ENCODE results near the gene CCNY.

Gene CCNY

DNA sequence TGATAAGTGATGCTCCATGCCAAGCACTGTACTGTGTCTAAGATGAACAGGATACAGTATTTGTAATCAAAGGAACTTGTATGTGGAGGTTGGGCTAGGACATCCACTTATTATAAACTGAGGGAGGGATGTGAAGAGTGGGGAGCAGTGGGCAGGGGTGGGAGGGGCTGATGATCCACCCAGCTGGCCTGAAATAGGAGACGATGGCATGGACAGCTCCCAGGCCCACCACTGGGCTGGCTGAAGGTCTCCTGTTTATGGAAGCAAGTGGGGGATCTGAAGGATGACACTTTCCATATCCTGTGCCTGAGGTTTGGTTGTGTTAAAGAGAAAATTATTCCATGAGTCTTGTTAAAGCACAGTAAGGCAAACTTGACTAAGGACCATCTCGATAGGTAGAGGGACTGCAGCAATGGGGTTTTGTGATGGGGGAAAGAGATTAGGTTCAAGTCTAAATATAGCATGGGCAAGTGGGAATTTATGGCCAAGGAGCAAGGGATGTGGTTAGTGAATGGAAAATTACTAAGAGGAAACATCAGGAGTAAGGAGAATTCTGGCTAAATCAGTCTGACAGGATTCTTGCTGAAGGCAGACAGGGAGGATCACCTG lies 124.6 kb downstream of the CCNY start:
- Histone ChIP-seq H3K4me3 (ENCODE audit: low read depth in 1 of 2, low read length in 1 of 2) (no peak overlapping the region), H3K27ac (no peak overlapping the region), H3K27me3 (no peaks in the 10 kb centered on the region), H3K9me3 (no peaks in the 10 kb centered on the region), H3K36me3 (no peaks in the 10 kb centered on the region), H3K4me1 (ENCODE audit: control insufficient read depth in 1 of 2, insufficient read depth in 1 of 2, low read depth in 1 of 2, low read length in 1 of 2) (peaks cover 22 to 28% of the 10 kb centered on the region in 2 experiments)
- TF ChIP-seq, protein P1, sequence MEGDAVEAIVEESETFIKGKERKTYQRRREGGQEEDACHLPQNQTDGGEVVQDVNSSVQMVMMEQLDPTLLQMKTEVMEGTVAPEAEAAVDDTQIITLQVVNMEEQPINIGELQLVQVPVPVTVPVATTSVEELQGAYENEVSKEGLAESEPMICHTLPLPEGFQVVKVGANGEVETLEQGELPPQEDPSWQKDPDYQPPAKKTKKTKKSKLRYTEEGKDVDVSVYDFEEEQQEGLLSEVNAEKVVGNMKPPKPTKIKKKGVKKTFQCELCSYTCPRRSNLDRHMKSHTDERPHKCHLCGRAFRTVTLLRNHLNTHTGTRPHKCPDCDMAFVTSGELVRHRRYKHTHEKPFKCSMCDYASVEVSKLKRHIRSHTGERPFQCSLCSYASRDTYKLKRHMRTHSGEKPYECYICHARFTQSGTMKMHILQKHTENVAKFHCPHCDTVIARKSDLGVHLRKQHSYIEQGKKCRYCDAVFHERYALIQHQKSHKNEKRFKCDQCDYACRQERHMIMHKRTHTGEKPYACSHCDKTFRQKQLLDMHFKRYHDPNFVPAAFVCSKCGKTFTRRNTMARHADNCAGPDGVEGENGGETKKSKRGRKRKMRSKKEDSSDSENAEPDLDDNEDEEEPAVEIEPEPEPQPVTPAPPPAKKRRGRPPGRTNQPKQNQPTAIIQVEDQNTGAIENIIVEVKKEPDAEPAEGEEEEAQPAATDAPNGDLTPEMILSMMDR (IDR thresholded peaks at IDR 0.05), result no peak

DNA sequence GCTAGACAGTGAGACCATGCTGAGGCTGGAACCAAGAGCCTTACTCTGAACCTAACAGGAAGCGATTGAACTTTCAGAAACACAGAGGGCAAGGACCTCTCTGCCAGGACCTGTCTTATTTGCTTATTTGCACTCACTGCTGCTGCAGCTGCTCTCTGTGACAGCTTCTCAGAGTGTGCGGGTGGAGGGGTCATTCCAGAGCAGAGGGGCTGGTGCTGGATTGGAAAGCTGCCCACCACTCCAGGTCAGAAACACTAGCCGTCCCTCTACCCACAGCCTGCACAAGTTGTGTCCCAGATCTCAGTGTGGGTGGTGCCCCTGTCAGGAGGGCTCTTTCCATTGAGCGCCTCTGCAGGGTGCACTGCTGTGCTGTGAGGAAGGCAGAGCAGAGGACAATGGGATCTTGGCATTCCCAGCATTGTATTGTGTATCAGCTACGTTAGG lies 126.2 kb downstream of the CCNY start:
- Histone ChIP-seq H3K27ac (peak overlapping the region; percentile 51), H3K4me3 (ENCODE audit: low read depth in 1 of 2, low read length in 1 of 2) (no peak overlapping the region), H3K27me3 (no peaks in the 10 kb centered on the region), H3K9me3 (no peaks in the 10 kb centered on the region), H3K4me1 (ENCODE audit: control insufficient read depth in 1 of 2, insufficient read depth in 1 of 2, low read depth in 1 of 2, low read length in 1 of 2) (peaks cover 22 to 25% of the 10 kb centered on the region in 2 experiments), H3K36me3 (no peaks in the 10 kb centered on the region)
- TF ChIP-seq, protein P1 (IDR thresholded peaks at IDR 0.05), result no peak

DNA sequence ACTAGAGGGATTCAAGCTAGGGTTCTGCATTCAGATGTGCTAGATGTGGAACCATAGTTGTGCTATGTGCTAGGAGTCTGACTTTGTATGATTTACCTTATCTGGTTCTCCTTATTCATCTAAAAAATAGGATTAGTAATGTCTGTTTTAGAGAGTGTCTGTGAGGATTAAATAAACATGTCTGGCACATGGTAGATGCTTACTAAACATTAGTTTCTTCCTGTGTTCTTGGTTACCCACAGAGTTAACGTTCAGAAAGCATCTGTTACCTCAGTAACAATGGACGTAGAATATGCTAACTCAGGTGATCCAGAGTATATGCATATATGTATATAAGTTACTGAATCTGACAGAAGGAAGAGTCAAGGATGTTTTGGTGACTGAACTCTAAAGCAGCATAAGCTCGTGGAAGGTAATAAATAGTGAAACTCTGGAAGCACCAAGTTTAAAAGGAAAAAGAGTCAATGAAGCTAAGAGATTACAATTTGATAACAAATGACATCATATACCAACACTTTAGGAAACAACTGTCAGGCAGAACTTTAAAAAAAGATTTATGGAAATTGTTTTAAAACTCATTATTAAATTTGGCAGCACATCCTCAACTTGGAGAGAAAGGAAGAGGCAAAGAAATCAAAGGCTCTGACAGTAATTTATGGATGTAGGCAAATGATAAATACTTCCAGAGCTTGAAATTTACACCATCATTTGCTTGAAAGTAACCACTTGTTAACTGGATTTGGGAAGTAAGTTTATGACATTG lies 127.0 kb downstream of the CCNY start:
- TF ChIP-seq, protein P1 (IDR thresholded peaks at IDR 0.05), result no peak
- H3K27ac ChIP-seq, result peak overlapping the region; percentile 51
- no peaks in the 10 kb centered on the region for H3K36me3 ChIP-seq
- H3K4me1 ChIP-seq (ENCODE audit: control insufficient read depth in 1 of 2, insufficient read depth in 1 of 2, low read depth in 1 of 2, low read length in 1 of 2), result peaks cover 22 to 25% of the 10 kb centered on the region in 2 experiments
- no peak overlapping the region for H3K4me3 ChIP-seq (ENCODE audit: low read depth in 1 of 2, low read length in 1 of 2)
- H3K9me3 ChIP-seq, result no peaks in the 10 kb centered on the region
- H3K27me3 ChIP-seq, result no peaks in the 10 kb centered on the region

DNA sequence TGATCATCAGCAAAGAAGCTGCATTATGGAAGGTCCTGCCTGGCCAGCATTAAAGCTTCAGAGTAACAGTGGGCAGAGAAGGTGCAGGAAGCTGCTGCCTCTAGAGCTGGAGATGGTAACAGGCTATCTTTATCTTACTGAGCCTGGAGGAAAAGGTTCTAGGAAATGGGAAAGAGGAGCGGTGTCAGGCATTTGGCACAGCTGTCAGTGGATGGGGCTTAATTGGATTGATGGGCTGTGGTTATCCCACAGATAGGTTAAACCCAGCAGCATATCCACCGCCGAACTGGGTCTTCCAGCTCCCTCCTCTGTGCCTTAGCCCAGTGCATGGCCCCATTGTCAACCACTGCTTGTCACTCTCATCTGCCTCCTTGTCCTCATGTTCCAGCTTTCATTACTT lies 127.6 kb downstream of the CCNY start:
- Histone ChIP-seq H3K27me3 (no peaks in the 10 kb centered on the region), H3K4me1 (ENCODE audit: control insufficient read depth in 1 of 2, insufficient read depth in 1 of 2, low read depth in 1 of 2, low read length in 1 of 2) (peaks cover 22 to 25% of the 10 kb centered on the region in 2 experiments), H3K27ac (peak overlapping the region; percentile 51), H3K9me3 (no peaks in the 10 kb centered on the region), H3K4me3 (ENCODE audit: low read depth in 1 of 2, low read length in 1 of 2) (no peak overlapping the region), H3K36me3 (no peaks in the 10 kb centered on the region)
- TF ChIP-seq, protein P1 (IDR thresholded peaks at IDR 0.05), result no peak

DNA sequence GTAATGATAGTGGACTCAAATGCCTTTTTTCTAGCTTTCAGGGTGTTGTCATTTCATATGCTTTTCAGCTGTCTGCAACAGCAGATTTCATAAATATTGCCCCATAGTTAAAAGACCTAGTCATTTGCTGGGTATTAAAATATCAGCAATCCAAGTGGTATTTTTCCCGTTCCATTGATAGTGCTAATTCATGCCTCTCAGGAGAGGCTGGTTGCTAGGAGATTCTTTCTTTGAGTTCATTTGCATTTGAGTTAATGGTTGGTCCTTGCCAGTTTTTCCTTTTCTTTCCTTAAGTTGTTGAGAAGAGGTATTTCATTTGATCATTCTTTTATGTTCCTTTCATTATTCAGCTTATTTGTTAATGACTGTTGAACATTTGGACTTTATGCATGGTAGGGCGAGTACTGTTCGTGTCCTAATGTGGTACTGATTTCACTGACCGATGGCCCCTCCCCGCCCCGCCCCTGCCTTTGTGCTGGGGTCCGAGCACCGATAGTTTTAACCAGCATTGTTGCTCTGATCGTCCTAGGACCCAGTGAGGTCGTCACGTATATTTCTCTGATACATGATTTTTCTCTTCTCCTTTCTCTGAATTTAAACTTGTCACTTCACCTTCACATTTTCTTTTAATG lies 128.6 kb downstream of the CCNY start:
- no peaks in the 10 kb centered on the region for H3K9me3 ChIP-seq

More for the DNA sequence above, 128.6 kb downstream of the CCNY start:
- Histone ChIP-seq H3K36me3 (no peaks in the 10 kb centered on the region), H3K4me3 (ENCODE audit: low read depth in 1 of 2, low read length in 1 of 2) (no peak overlapping the region), H3K4me1 (ENCODE audit: control insufficient read depth in 1 of 2, insufficient read depth in 1 of 2, low read depth in 1 of 2, low read length in 1 of 2) (peaks cover 22 to 25% of the 10 kb centered on the region in 2 experiments), H3K27me3 (no peaks in the 10 kb centered on the region), H3K27ac (peak overlapping the region; percentile 52)
- TF ChIP-seq, protein P1 (IDR thresholded peaks at IDR 0.05), result no peak

Data from neutrophil (primary cell).